ENCODE data around the gene RNF180. TPM values are rescaled to one million over a fixed set of nuclear protein-coding genes. Genes with fewer than 3 reads are reported as not detected.

Gene RNF180
- total and polyA plus RNA-seq, 2 of the 8 experiments (the other 6 are each of a cell fraction or from before 2014, with no cell fraction given) = 0.39 to 2.3 TPM

- TF ChIP-seq ATF2 (IDR thresholded peaks at IDR 0.05; ENCODE audit: low read length) = no peak
Observed at GRCh38 chr5:64299805-64300204, 134.2 kb downstream of the RNF180 start (continued).
